Measurements from ENCODE around the gene WNT6. TPM values are rescaled to one million over a fixed set of nuclear protein-coding genes. Genes with fewer than 3 reads are reported as not detected.

WNT6 gene
- total and polyA plus RNA-seq, 2 of the 8 experiments (the other 6 are each of a cell fraction or from before 2014, with no cell fraction given), result not detected

- no peak for FAIRE-seq
- peak overlapping the region; percentile 51 to 54; a peak in 3 of 4 replicates for H3K4me2 ChIP-seq (ENCODE audit: insufficient read depth in 1 of 2, low read depth in 2 of 2, low read length in 2 of 2)
Measured at GRCh38 chr2:218872645-218873358, 13.2 kb downstream of the WNT6 start.

More at GRCh38 chr2:218872645-218873358, 13.2 kb downstream of the WNT6 start:
- Histone ChIP-seq H2BK120ac (replicated peaks; ENCODE audit: low read depth, low read length) (no peak overlapping the region), H2BK20ac (ENCODE audit: low read length) (no peak overlapping the region), H3K79me2 (ENCODE audit: control insufficient read depth in 1 of 2, insufficient read depth in 2 of 2, low read length in 2 of 2) (no peaks in the 10 kb centered on the region), H3K27ac (ENCODE audit: low read depth, low read length) (no peak overlapping the region), H2AK5ac (ENCODE audit: low read depth, low read length) (0 out of 2 replicates have a peak overlapping the region, but pooled peaks have one; percentile 89), H3K9me3 (ENCODE audit: insufficient read depth in 2 of 2, low read depth in 1 of 2, low read length in 1 of 2) (no peaks in the 10 kb centered on the region; a peak in 1 of 4 replicates), H3K9ac (replicated peaks in 1 of 4; ENCODE audit: extremely low read depth in 1 of 4, low read depth in 3 of 4, low read length in 3 of 4) (no peak overlapping the region), H3K56ac (replicated peaks; ENCODE audit: insufficient read length, low read depth, low read length) (no peak overlapping the region), H4K91ac (replicated peaks; ENCODE audit: insufficient read length, low read length) (peak overlapping the region; percentile 17), H3K4me3 (ENCODE audit: extremely low read depth in 1 of 4, insufficient read depth in 2 of 4, low read depth in 3 of 4, low read length in 4 of 4) (peak overlapping the region in 1 of 4 experiments; percentile 41; a peak in 2 of 8 replicates), H2BK12ac (ENCODE audit: low read depth, low read length) (peak overlapping the region; percentile 84; the same call in 1 of the 2 replicates), H3K18ac (ENCODE audit: extremely low read depth, low read length) (no peak overlapping the region), H3K79me1 (ENCODE audit: low read depth, low read length) (no peaks in the 10 kb centered on the region), H2BK5ac (ENCODE audit: low read depth, low read length) (no peak overlapping the region), H3K36me3 (ENCODE audit: control insufficient read depth in 2 of 4, insufficient read depth in 4 of 4, low read length in 3 of 4) (peaks cover 0 to 12% (median 0%) of the 10 kb centered on the region in 4 experiments; a peak in 1 of 8 replicates), H2BK15ac (ENCODE audit: low read length) (no peak overlapping the region; the same call in 1 of the 2 replicates), H4K5ac (ENCODE audit: insufficient read length, low read depth, low read length) (no peak overlapping the region), H3K27me3 (replicated peaks in 1 of 4; ENCODE audit: control insufficient read depth in 3 of 4, extremely low read depth in 1 of 4, insufficient read depth in 3 of 4, low read length in 3 of 4) (peaks cover 94 to 100% (median 99%) of the 10 kb centered on the region in 4 experiments), H3K14ac (ENCODE audit: insufficient read length) (no peak overlapping the region), H4K20me1 (replicated peaks in 1 of 2; ENCODE audit: control insufficient read depth in 1 of 2, insufficient read depth in 2 of 2, low read length in 2 of 2) (peaks cover 17 to 34% of the 10 kb centered on the region in 2 experiments), H3K4me1 (replicated peaks in 1 of 4; ENCODE audit: control insufficient read depth in 3 of 4, insufficient read depth in 4 of 4, low read length in 3 of 4) (peaks cover 0 to 29% (median 14%) of the 10 kb centered on the region in 4 experiments; a peak in 6 of 7 replicates), H3K23me2 (ENCODE audit: low read depth, low read length) (peaks cover 6% of the 10 kb centered on the region; the same call in 1 of the 2 replicates), H4K8ac (ENCODE audit: extremely low read depth, insufficient read depth, low read length) (no peak overlapping the region), H3K23ac (ENCODE audit: insufficient read length) (no peak overlapping the region), H3K4ac (replicated peaks; ENCODE audit: insufficient read length, low read depth, low read length) (no peak overlapping the region), H2AFZ (ENCODE audit: low read length) (no peak overlapping the region)
- TF ChIP-seq SIN3A (conservative IDR thresholded peaks at IDR 0.05 in 1 of 2, IDR thresholded peaks at IDR 0.05 in 1 of 2; ENCODE audit: low read depth in 1 of 2, low read length in 2 of 2) (no peak), TEAD4 (IDR thresholded peaks at IDR 0.05; ENCODE audit: low read depth, low read length) (peak; percentile 77), KDM1A (IDR thresholded peaks at IDR 0.05; ENCODE audit: borderline replicate concordance, low read length) (no peak), EP300 (IDR thresholded peaks at IDR 0.05; ENCODE audit: borderline replicate concordance in 1 of 2, low read depth in 2 of 2, low read length in 2 of 2) (no peak), CBX5 (IDR thresholded peaks at IDR 0.05; ENCODE audit: low read depth, low read length) (no peak), ASH2L (IDR thresholded peaks at IDR 0.05; ENCODE audit: low read length) (peak; percentile 34)
- POLR2A ChIA-PET (ENCODE audit: partially characterized antibody), result interaction anchor here (0.9 to 1.3 kb wide), 3 partner anchors 12 to 107 kb away, joined by 3 to 4 read pairs (median 3); no protein-coding TSS in a partner anchor
- CTCF ChIA-PET (ENCODE audit: partially characterized antibody), result interaction anchor here (1.0 to 21.8 kb wide), 14 partner anchors 8 to 278 kb away, joined by 3 to 783 read pairs (median 23); partner anchors contain the start of genes CRYBA2, FEV, WNT10A and WNT6
- DNase-seq (ENCODE audit: low read depth in 1 of 2, low spot score in 2 of 2), result no peak
- 4% methylated on average over 22 of the region's 22 CpGs; no CpG with 5 or more reads in 1 of the 2 experiments for WGBS, 2 experiments (ENCODE audit: extremely low coverage in 1 of 2, insufficient coverage in 1 of 2, insufficient read length in 1 of 2, insufficient replicate concordance in 2 of 2, low coverage in 1 of 2, low lambda C conversion rate in 2 of 2, missing lambda C conversion rate in 1 of 2)
